NCI-H1417 (cell line): ENCODE results near the gene TIMP2.
A peak's percentile ranks its signal among the peaks of the same experiment; 100 is the strongest.
"Not testable (repeated sequence)": the region's sequence is repeated elsewhere in the genome, so short reads cannot be mapped to it uniquely, and the experiment has no call there.

Experiments
- DNase-seq, 3 experiments: peaks; one replicate each; lab custom pipeline; 2025; lab: John Stamatoyannopoulos, UW

Gene TIMP2

GRCh38 chr17:78956254-78956653, 31.1 kb upstream of the TIMP2 start:
- no peak for DNase-seq

GRCh38 chr17:78954684-78955083, 29.5 kb upstream of the TIMP2 start:
- no peak for DNase-seq

- DNase-seq, result peak in 2 of 3 experiments; percentile 30 to 75
These were observed 28.5 kb upstream of the TIMP2 start for GRCh38 chr17:78953356-78954350.

GRCh38 chr17:78952706-78953105, 27.5 kb upstream of the TIMP2 start:
- no peak for DNase-seq

GRCh38 chr17:78951967-78952551, 26.9 kb upstream of the TIMP2 start:
- DNase-seq, result no peak

GRCh38 chr17:78950870-78951269, 25.7 kb upstream of the TIMP2 start:
- no peak for DNase-seq

GRCh38 chr17:78947235-78948149, 22.3 kb upstream of the TIMP2 start:
- DNase-seq, result no peak

GRCh38 chr17:78946631-78947030, 21.4 kb upstream of the TIMP2 start:
- no peak for DNase-seq

- no peak for DNase-seq
These were observed 20.9 kb upstream of the TIMP2 start for GRCh38 chr17:78946131-78946530.

GRCh38 chr17:78945455-78945854, 20.3 kb upstream of the TIMP2 start:
- not testable (repeated sequence) for DNase-seq

GRCh38 chr17:78944956-78945355, 19.8 kb upstream of the TIMP2 start:
- peak in 1 of 3 experiments; percentile 54 for DNase-seq

- no peak for DNase-seq
These were observed 18.8 kb upstream of the TIMP2 start for GRCh38 chr17:78944026-78944425.

GRCh38 chr17:78940708-78941107, 15.5 kb upstream of the TIMP2 start:
- DNase-seq, result peak; percentile 25 to 79 (median 49)

- DNase-seq, result no peak
These were observed 15.1 kb upstream of the TIMP2 start for GRCh38 chr17:78940258-78940657.

GRCh38 chr17:78939615-78940014, 14.4 kb upstream of the TIMP2 start:
- no peak for DNase-seq

GRCh38 chr17:78937561-78937960, 12.4 kb upstream of the TIMP2 start:
- DNase-seq, result no peak

- DNase-seq, result no peak
These were observed 10.5 kb upstream of the TIMP2 start for GRCh38 chr17:78935419-78936323.

GRCh38 chr17:78934681-78935418, 9.7 kb upstream of the TIMP2 start:
- no peak for DNase-seq

- peak; percentile 50 to 90 (median 76) for DNase-seq
These were observed 8.9 kb upstream of the TIMP2 start for GRCh38 chr17:78933959-78934568.
